Parietal lobe (tissue), 1 donor: ENCODE results near the gene APEX2. TPM values are rescaled to one million over a fixed set of nuclear protein-coding genes. Genes with fewer than 3 reads are reported as not detected.

Experiments used
- total RNA-seq: library from RNA; depleted of rRNA; stranded (reverse); fragments of >200 nt; gene quantifications from one replicate; pipeline ENCODE4 v1.2.3, GENCODE V29; 2014

APEX2 gene
- total RNA-seq = 2.2 TPM

GRCh38 chrX:54999717-55000598 is at the start of gene APEX2:
Gene APEX2, plus strand, starts transcription at chrX:55000363. Its CDS starts 60 bp downstream, at chrX:55000423.

GRCh38 chrX:54994099-54994498 is 6.1 kb upstream of the APEX2 start, which contains the start of gene PFKFB1:
Gene PFKFB1, minus strand, starts transcription at chrX:54994188. Its CDS starts 181 bp downstream, at chrX:54994007.

GRCh38 chrX:55030271-55031205 is 30.4 kb downstream of the APEX2 start, which contains the start of gene ALAS2:
Gene ALAS2, minus strand, starts transcription at chrX:55030977. Its CDS starts 4,977 bp downstream, at chrX:55026000.

Other genes with a start within 250 kb of the APEX2 start
- gene ITIH6, start 202.1 kb upstream of the APEX2 start, total RNA-seq = not detected
- 218 TPM for gene MAGED2, start 192.6 kb upstream of the APEX2 start, total RNA-seq
- gene TRO, start 79.5 kb upstream of the APEX2 start, total RNA-seq = 119 TPM
- 0.31 TPM for gene PFKFB1, start 6.2 kb upstream of the APEX2 start, total RNA-seq
- 16.0 TPM for gene ALAS2, start 30.6 kb downstream of the APEX2 start, total RNA-seq
- not detected for gene PAGE2B, start 74.7 kb downstream of the APEX2 start, total RNA-seq
- gene PAGE2, start 88.7 kb downstream of the APEX2 start, total RNA-seq = not detected
- not detected for gene PAGE5, start 220.0 kb downstream of the APEX2 start, total RNA-seq